HG02870 (cell line): ENCODE results near the gene SMAD3.

ENCODE experiments used
- ATAC-seq: cut with Tn5 transposase; IDR thresholded peaks from one replicate; pipeline ENCODE4 v1.9.1; 2021; ENCODE audit warnings: mild to moderate bottlenecking, moderate library complexity; ENCODE audit not compliant: unreplicated experiment

SMAD3 gene

GRCh38 chr15:67035886-67036285, 29.5 kb upstream of the SMAD3 start:
- ATAC-seq, result no peak

GRCh38 chr15:67036775-67037555, 28.4 kb upstream of the SMAD3 start:
- ATAC-seq, result no peak

GRCh38 chr15:67037694-67038093, 27.7 kb upstream of the SMAD3 start:
- ATAC-seq, result no peak

DNA sequence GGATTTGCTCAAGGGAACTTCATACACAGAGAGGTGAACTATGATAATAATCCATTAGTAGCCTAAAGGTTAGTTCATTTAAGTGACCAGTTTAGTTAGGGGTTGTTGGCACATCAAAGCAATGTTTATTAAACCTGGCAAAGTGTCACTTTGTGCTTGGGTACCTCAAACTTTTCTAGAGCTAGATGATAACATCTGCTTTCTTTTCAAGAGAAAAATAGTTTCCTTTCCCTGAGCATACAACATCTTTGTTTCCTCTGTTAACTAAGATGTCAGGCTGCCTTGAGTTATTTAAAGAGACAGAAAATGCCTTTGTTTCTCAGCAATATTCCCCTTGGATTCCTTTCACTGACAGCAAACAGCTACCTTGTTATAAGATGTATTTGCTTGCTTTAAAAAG, 26.7 kb upstream of the SMAD3 start:
- ATAC-seq, result no peak

DNA sequence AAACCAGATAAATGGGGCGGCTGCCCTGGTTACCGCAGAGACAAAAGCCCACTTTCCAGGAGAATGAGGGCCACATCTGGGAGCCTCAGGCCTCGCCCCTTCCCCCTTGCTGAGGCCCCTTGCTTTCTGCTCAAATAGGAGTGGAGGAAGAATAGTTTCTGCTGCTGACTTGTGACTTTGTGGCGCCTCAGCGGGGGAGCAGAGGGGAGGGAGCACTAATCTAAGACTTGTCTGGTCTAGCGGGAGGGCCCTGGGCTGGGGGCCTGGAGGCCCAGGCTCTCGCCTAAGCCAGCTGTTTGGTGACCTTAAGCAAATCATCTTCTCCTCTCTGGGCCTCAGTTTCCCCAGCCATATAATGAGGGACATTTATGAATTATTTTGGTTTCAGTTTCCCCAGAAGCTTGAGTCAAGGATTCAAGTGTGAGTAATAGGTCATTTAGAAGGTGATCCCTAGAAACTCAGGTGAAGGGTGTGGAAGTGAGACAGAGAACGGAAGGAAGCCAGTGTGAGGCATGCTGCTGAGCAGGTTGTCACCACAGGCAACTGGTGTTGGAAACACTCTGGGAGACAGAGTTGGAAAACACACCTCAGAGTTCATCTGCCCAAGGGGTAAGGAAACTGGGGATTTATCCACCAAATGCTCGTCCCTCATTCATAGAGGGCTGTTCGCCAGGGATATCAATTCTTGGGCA, 25.9 kb upstream of the SMAD3 start:
- ATAC-seq, result no peak

GRCh38 chr15:67040277-67040676, 25.1 kb upstream of the SMAD3 start:
- ATAC-seq, result no peak

DNA sequence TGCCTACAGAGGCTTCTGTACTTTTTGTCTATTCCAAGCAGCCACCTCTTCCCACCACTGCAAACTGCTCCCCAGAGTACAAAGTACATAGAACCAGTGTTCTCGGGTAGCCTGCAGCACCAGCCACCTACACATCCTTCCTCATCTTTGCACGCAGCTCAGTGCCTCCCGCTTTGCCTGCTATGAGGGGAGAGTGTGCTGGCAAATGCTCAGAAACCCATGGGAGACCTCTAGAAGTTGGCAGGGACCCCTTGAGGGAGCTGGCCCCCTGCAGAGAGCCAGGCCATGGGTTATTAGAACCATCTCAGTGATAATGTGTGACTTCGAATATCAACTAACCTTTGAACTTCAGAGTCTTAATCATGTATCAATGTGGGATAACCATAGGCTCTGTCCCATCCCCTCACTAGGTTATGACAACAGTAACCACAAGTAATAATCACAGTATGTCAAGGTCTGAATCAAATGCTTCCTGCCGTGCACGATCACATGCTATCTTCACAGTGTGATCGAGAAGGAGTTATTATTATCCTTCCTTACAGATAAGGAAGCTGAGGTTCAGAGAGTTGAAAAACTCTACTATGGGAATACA, 22.8 kb upstream of the SMAD3 start:
- no peak for ATAC-seq

DNA sequence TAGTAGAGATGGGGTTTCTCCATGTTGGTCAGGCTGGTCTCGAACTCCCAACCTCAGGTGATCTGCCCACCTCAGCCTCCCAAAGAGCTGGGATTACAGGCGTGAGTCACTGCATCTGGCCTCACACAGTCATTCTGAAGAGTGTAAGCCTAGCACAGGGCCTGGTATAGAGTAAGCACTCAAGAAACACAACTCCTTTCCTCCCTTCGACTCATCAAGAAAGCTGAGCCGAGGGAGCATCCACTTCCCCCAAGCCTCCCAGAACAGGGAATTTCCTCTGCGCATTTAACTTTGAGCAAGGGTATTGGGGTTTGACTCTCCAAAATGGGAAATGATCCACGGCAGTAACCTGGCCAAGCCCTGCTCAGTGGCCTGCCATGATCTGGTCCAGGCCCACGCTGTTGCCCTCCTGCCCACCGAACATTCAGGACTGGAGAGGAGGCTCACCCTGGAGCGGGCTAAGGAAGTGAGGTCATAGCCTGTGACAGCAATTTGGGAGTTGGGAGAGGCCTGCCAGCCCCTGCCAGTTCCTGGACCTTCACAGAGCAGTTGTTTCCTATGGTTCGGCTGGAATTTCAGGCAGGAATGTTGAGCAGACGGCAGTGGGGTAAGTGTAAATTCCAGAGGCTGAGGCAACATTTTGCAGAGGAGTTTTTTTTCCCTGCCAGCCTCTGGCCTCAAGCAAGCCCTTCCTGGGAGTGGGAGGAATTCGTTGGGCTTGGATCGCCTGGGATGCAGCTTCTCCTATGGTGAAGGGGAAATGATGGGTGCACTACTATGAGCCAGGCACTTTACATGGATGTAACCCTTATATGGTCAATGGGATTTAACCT, 21.2 kb upstream of the SMAD3 start:
- ATAC-seq, result no peak

DNA sequence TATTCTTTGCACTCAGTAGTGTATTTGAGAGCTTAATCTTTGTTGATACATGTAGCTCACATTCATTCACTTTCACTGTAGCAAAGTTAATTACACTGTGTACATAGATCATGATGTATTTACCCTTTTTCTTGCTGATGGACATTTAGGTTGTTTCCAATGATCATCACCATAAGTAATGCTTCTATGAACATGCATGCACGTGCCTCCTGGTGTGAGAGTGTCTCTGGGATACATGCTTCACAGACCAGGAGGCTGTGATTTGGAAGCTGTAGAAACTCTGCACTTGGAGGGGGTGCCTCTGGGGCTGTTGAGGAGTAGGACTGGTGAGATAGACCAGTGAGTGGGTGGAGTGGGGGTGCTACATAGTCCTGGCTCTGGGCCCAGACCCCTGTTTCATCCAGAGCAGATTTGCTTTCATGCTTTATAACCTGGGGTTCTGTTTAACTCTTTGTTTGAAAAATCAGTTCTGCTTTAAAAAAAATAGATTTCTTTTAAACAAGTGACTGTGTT, 18.2 kb upstream of the SMAD3 start:
- ATAC-seq, result no peak

- no peak for ATAC-seq
Observed at GRCh38 chr15:67048281-67049279, 16.8 kb upstream of the SMAD3 start.

DNA sequence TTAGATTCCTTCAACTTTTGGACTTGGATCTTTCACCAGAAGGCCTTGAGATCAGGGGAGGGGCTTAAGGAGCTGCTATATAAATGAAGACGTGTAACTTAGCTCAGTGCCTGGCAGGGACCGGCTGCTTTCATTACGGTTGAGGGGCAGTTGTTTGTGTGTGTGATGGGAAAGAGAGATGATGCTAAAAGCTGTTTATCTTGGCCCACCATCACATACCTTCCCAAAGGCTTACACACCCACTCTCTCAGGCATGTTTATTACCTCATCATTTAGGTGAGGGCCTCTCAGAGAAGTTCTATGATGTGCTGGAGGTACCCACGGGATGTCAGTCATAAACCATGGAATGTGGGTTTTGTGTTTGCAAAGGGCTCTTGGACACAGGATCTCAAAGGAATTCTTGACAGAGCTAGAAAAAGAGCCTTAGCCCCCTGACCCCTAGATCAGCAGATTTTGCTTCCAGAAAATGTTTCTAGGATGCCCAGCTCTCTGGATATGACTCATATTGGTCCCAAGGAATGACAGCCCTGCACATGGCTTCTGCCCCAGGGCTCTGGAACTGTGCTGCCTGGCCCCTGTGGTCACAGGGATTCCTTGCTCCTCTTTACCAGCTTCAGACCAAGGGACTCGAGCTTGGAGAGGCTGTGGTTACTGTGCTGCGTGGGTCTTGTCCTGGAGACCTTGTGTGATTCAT, 15.9 kb upstream of the SMAD3 start:
- ATAC-seq, result no peak

- ATAC-seq, result no peak
Observed at GRCh38 chr15:67050062-67050461, 15.3 kb upstream of the SMAD3 start.

GRCh38 chr15:67050522-67051087, 14.8 kb upstream of the SMAD3 start:
- ATAC-seq, result no peak

- no peak for ATAC-seq
Observed at GRCh38 chr15:67051088-67052045, 14.0 kb upstream of the SMAD3 start.

DNA sequence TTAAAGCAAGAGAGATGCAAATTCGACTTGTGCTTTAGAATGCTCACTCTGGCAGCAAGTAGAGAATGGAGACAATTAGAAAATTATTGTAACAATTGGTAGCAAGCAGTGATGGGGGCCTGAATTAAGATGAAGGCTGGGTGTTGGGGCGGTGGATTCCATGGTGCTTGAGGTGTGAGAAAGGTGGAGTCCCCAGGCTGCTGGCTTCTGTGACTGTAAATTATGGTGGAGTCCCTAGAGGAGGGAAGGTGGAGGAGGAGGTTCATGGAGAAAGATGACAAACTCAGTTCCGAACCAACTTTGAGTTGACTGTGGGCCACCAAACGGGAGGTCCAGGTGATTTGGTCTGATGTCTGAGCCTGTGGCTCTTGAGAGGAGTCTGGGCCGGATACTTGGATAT, 10.7 kb upstream of the SMAD3 start:
- no peak for ATAC-seq

- ATAC-seq, result no peak
Observed at GRCh38 chr15:67059127-67059553, 6.3 kb upstream of the SMAD3 start.

DNA sequence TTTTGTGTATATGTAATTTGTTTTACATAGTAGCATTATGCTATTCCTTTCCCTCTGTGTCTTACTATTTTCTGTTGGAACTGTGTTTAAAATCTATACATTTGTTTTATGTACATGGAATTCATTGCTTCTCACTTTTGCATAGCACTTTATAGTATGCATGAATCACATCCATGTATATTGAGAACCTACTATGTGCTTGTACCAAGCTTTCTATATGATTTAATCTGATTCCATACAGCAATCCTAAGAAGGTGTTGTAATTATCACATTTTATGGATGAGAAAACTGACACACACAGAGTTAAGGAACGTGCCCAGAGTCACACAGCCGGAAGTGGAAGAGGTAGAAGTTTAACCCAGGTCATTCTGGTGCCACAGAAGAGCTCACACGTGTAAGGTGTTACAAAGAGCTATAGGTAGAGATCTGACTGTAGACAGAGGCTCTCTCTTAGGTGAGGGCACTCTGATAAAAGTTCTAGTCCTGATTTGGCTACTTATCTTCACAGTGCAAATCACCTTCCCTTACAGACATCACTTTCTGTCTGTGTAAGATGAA, 3.5 kb upstream of the SMAD3 start:
- no peak for ATAC-seq
